SHP77 (cell line): ENCODE measurements around the gene EFEMP1.

Experiments used
- DNase-seq, 2 experiments: peaks; one replicate each; lab custom pipeline; 2025; lab: John Stamatoyannopoulos, UW

The EFEMP1 gene

DNA sequence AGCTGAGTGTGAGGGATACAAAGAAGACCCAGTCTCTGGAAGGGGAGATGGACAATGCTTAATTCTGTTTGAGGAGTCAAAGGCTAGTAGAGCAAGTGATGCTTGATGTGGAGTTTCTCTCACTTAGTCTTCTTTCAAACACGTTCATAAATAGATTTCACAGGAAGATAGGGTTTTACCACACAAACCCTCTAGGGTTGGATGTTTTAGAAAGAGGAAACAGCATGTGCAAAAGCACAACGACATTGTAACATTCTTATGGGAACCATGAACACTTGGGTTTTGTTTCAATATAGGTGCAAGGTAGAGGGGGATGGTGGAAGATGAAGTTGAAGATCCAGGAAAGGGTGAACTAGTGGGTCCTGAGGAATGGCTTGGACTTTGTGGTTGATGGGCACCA lies 10.8 kb upstream of the EFEMP1 start:
- no peak for DNase-seq

DNA sequence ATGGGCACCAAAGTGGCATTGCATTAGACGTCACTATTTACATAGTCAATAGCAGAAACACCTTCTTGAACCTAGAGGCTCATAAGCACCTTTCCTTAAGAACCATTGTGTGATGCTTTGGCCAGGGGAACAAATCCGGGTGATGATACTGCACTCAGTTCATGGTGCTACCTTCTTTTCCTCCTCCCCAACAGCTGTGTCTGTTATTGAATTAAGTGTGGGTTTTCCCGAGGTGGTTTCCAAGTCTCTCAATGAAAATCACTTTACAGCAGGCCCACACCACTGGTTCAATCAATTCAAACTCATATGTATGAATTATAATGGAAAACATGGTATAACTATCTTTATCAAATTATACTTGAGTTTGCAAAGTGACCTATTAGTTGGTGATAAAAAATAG lies 9.3 kb upstream of the EFEMP1 start:
- no peak for DNase-seq

DNA sequence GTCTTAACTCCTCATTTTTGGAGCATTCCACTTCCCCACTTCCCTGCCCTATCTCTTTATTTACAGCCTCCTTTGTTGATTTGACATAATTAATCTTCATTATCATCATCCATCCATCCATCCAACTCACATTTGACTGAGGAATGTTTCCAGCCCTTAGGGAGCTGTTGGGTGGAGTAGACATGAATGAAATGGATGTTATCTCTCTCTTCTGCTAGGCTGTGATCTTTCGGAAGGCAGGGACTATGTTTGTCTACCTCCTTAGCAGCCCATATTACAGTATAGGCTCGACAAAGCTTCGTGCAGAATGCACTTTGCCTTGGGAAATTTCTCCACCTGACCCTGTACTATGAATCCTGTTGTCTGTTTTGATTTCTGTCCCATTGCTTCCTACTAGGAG lies 7.7 kb upstream of the EFEMP1 start:
- DNase-seq, result no peak

DNA sequence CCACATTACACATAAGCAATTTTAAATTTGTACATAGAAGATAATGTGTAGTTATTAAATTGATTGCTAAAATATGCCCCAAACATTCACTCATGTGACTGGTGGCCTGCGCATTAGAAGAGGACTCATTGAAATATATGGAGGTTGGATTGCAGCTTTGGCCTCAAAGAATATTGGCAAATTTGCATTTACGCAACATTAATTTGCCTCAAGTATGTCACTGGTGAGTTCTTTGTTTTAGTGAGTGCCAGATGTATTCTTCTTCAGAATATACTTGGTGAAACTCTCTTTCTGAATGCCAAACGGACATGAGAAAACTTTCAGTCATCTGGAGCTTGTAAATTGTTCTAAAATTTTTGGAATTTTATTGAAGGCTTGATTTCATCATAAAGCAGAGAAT lies 5.9 kb upstream of the EFEMP1 start:
- DNase-seq, result no peak

DNA sequence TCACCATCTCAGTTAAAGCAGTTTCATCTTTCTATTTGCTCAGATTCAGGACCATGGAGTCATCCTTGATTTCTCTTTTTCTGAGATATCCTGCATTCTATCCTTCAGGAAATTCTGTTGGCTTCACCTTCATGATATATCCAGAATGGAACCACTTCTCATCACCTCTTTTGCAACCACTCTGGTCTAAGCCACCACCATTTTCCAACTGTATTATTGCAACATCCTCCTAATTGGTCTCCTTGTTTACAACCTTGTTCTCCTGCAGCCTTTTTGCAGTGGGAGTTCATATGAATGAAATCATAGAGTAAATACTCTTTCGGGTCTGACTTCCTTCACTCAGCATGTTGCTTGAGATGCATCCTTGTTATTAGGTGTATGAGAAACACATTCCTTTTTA lies 3.4 kb upstream of the EFEMP1 start:
- no peak for DNase-seq

DNA sequence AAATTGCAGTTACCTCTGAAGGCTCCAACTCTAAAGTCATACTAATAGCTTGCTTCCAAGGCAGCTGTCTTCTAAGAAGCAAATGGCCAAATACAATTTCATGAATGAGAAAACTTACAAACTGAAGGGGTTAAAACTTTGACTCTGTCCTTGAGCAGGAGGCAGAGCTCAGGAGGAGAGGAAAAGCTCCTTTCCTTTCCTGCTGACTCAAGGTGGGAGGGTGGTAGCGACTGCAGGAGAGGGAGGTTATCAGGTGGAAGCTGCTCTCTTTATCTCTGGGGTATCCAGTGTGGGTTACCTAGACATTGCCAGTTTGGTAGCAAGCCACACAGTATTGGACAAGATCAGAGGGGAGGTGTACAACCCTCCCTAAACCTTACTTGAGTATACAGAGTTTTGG lies 2.7 kb upstream of the EFEMP1 start:
- DNase-seq, result no peak

DNA sequence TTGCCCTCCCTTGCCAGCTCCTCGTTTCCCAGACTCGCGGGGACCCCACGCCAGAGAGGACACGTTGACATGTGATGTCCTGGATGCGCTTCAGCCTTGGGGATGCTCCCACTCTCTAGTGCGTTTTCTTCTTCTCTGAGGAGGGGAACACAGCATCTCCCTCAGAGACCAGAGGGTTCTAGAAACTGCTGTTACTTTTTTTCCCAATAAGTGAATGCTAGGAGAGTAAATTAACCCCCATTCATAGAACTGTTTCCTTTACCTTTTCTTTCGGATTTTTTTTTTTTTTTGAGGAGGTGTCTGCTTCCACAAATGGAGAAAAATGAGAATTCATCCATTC lies 370 bp upstream of the EFEMP1 start:
- DNase-seq, result no peak

DNA sequence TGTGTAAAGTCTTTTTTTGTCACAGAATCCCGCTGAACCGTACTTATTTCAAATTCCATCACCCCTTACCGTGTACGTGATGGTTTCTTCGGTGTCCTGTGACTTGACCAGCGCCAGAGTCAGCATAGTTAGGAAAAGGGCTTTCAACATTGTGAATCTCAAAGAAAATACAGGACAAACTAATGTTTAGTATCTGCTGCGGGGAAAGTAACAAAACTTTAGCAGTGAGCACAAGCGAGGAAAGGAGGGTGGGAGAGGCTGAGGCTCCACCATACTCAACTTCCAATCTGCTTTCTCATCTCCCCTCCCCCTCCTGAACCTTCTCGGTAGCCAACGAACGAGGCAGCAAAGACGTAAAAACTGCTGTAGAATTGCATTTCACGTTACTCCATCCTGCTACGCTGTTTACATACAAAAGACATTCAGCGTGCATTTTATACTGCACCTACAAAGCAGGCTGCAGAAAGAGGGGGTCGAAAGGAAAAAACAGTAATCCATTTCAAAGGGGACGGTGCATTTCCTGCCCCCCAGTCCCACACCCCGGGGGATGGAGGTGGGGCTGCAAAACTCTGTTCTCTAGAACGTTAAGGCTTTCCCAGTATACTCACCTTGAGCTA lies 1.2 kb downstream of the EFEMP1 start:
- no peak for DNase-seq

DNA sequence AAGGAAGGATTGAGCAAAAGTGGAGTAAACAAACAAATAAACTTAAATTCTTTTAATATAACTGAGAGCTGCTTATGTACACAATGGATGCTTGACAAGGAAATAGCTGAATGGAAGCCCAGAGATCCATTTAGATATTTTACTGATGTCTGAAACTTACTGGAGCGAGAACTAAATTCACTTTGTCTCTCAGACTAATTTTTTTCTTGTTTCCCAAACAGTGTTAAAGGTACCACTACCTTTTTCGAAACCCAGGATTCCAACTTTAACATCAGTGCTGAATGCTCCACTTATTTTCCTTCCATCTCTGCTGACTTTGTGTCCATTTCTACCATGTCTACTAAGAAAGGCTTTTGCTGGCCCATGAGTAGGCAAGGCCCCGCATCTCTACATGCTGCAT lies 4.0 kb downstream of the EFEMP1 start:
- no peak for DNase-seq

DNA sequence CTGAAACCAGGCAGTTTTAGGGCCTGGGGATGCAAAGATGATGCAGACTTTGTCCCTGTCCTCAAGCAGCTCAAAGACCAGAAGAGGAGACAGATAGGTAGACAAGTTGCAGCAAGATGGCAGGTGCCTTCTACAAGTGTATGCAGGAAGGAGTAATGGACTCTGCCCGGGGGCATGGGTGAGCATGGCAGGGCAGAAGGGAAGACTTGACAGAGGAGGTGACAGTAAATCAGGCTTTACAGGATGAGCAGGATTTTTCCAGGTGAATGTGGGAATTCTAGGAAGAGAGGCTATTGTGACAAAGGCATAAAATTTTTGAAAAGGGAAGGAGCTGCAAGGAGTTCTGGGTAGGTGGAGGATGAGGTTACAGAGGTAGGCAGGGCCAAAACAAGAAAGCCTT lies 4.7 kb downstream of the EFEMP1 start:
- no peak for DNase-seq

DNA sequence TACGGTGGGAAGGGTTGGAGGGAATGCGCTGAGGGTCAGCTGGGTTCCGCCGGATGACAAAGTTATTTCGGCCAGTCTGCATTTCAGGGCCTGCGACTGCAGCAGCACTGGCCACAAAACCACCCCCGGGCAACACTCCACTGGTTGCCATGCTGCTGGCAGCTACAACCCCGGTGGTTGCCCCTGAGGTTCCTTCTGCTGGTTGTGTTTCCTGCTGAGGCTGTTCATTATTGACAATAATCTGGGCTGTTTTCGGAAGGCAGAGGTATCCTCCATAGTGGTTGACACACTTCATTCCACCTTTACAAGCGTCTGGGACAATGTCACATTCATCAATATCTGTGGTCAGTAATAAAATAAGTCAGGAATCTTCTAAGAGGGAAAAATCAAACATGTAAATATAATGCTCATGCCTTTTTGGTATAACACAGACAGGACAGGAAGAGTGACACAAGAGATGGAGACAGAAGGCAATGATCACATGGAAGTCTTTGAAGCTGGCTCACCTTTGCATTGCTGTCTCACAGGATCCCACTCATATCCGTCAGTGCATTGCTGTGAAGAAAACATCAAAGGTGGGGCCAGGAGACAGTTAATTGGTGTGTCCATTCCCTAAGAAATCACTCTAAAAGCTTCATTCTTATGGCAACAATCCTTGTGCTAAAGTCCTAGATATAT lies 5.7 kb downstream of the EFEMP1 start:
- no peak for DNase-seq

DNA sequence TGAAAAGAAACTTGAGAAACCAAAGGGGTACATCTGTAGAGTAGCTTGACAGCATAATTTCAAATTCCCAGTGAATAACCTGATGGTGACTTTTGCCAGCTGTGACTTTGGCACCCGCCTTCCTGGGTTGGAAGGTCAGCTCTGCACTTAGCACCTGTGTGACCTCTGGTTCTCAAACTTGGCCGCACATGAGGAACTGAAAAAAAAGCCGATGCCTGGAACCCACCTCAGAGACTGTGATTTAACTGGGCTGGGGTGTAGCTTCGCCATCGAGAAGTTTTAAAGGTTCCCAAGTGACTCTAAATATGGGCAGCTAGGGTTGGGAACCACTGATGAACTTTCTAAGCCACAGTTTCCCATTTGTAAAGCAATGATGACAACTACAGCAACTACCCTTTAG lies 6.5 kb downstream of the EFEMP1 start:
- no peak for DNase-seq

DNA sequence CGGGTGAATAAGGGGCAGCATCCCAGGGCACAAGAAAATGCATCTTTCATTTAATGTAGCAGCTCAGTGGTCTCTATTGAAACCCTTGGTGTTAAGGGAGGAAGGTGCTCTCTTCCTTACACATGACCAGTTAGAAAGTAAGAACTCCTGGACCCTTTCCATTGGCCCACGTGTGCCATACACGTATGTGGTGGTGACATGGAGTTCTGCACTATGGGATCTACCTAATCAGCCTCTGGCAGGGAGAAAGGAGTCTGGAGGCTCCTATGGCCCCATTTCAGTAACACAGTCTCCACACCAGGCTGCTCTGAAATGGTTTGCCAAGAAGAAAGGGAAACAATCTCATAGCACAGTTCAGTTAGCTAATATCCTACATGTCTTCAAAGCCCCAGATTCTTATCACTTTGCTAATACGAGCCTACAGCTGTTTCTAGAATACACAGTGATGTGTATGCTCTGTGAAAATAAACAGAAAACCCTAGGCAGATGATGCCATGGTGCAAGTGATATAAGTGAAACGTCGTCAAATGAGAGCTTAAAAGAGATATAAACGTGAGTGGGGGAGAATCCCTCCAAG lies 7.0 kb downstream of the EFEMP1 start:
- no peak for DNase-seq

DNA sequence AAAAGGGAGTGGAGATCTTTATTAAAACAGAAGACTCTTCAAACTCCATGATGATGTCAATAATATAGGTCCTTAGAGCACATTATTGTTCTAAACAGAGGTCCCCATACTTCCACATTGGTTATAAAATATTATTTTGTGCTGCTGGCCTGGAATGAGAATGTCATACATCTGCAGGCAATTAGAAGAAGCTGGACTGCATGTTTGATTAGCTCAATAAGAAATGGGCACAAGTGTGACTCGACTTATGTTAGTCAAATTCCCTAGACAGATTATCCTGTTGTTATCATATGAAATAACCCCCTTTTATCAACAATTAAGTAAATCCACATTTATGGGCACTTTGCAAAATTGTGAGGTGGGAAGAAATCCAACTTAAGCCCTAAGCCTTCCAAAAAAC lies 8.8 kb downstream of the EFEMP1 start:
- no peak for DNase-seq

DNA sequence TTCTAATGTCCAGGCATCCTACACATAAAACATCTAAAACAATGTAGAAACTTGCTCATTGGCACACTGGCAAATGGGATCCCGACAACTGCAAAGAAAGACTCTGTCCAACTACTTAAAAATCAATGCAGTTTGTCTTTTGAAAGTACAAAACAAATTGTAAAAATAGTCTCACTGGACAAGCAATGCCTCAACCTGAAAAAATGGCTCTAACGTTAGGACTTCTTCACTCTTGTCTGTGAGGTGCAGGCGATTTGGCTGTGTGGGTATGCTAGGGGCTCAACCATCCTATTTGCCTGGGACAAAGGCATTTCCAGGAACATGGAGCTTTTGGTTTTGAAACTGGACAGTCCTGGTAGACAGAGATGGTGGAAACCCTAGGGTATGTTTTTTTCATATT lies 10.7 kb downstream of the EFEMP1 start:
- DNase-seq, result no peak

DNA sequence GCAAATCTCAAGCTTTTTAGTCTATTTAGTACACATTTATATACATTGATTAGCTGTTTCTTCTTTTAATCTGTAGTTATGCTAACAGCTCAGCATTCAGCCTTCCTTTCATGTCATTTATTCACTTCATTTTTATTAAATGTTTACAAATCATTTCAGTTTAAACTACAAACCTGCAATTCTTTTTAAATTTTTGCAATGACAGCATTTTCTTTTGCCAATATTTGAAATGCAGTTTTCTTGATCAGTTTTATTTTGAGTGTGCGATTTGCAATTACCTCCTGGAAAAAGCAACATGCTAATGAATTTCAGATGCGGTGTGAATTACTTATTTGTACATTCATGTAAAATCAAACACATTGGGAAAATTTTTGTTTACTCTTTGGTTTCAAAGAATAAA lies 13.5 kb downstream of the EFEMP1 start:
- no peak for DNase-seq

DNA sequence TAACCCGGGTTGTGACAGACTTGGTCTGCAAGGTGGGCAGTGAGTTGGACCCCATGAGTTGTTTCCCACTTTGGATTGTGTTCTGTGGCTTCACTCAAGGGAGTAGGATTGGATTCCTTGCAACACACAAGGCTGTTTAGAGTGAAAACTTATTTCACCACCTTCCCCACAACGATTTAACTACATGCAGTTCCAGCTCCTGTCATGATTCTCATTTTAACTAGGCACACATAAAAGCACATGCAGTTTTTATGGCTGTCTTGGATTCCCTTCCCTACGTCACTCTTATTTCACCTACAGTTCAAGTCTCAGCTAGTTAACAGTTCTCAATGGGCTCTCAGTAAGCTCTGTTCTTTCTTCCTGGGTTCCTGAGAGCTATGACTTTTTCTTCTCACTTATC lies 15.9 kb downstream of the EFEMP1 start:
- no peak for DNase-seq

DNA sequence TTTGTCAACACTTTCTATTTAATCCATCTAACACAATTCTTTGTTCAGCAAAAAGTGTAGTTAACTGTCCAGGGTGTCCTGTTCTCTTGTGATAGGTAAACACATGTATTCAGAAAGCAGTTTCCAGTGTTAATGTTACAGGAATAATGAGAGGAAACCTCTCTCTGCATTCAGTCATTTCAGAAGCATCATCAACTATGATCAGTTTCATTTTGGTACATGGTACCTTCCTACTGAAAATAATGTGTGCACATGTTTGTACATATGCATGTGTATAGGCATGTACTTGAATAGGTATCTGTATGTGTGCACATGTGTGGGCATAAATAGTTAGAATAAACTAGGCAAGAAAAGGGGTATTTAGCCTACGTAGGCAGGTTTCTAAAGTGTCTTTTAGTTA lies 16.6 kb downstream of the EFEMP1 start:
- no peak for DNase-seq

DNA sequence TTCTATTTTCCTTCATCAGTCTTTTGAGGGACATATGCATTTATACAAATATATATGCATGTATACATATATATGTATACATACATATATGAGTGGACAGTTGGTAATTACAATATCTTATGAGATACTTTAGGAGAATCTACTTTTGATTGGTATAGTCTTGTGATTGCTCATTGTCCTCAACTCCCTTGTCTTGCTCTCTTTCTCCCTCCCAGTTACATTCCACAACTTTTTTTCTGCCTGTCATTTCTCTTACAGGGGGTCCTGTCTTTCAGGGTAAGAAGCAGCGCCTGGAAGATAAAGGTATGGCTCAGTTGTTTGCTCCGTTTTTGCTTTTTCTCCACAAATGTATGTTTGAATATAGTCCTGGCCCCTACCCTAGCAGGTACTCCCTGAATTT lies 19.9 kb downstream of the EFEMP1 start:
- DNase-seq, result no peak

DNA sequence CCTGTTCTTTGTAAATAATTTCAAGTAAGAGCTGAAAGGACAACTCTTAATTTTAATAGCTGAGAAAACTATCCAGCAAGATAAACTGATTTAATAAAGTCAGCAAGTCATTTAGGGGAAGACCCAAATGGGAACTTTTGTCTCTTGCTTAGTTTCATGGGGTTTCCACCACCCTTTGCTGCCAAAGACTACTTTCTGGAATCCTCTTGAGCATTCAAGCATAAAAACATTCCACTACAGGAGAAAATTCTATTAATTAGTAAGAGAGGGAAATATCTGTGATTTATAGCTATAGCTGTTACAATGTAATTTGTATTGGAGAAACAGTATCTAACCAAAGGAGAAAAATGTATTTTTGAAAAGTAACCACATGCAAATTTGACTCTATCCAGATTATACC lies 20.6 kb downstream of the EFEMP1 start:
- DNase-seq, result no peak

DNA sequence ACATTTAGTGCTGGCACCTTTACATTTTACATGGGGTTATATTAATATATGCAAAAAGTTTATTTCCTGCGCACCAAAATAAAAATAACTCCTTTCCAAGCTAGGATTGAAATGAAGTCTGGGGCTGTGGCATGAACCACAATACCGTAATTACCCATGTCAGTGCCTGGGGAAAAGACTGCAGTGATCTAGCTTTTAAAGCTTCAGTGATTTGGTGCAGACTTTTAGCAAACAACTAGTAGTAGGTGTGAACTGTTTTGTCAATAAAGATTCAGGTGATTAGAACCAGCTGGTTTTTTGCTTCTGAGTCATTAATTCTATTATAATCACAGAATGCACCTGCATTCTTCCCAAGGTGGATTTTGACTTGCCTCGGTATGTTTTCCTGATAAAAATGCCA lies 21.2 kb downstream of the EFEMP1 start:
- no peak for DNase-seq

DNA sequence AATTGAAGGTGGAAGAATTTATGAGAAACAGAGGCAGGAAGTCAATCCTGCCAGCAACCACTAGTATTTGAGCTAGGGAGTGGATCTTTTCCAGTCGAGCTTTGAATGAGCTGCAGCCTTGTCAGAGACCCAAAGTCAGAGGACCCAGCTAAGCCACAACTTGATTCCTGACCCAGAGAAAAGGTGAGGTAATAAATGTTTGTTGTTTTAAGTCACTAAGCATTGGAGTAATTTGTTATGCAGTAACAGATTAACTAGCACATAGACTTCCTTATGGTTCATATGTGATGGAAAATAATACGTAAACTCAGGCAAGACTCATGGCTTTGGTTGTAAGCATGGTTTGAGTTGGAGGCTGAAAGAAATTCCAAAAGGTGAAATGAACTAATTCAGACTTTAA lies 21.6 kb downstream of the EFEMP1 start:
- no peak for DNase-seq

DNA sequence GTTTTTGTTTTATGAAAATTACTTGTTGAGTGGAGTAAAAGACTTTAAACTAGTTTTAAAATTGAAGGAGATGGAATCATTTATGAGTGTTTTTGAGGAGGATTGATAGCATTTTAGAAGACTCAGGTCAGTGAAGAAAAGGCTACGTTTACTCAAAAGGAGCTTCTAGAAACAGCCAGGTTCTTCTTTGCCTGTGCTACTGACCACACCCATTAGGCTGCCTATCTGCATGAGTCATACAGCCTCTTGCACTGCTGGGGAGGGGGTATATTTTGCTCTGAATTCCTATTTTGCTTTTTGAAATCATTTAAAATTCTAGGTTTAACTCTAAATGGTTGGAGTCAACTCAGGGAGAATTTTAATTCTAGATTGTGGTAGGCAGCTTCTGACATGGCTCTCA lies 22.3 kb downstream of the EFEMP1 start:
- no peak for DNase-seq

DNA sequence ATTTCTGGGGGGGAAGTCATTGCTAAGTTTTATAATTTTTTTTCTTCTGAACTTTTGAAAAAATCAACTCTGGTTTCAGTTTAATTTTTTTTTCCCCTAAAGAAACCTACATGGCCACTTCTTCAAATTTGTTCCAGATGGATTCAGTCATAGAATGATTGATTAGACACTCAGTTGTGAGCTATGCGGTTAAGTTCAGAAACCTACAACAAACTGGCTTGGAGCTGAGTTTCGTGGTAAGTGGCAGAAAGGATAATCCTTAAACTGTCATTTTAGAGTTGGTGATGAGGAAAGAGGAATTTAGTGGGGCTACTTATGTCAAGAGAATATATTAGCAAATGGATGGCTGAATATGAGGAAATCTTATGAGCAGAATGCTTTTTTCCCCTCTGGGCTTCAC lies 23.7 kb downstream of the EFEMP1 start:
- no peak for DNase-seq
